Thyroid gland (tissue), 4 donors: ENCODE results near the gene MRPS23.

ENCODE experiments used
- POLR2A ChIP-seq, 2 donors: fragments of 450-650 bp; IDR thresholded peaks; one replicate each; pipeline ENCODE4 v1.6.1; 2017; ENCODE audit warnings: antibody characterized with exemption in 2 of 2, mild to moderate bottlenecking in 2 of 2, moderate library complexity in 1 of 2
- TF ChIP-seq, protein P1 (sequence below), 6 experiments: fragments of 200-600 bp in 3 of 6; fragments of 450-650 bp in 3 of 6; sonication (generic) in 3 of 6; IDR thresholded peaks; one replicate each; pipeline ENCODE4 v1.5.1; 2016 to 2019; ENCODE audit warnings: antibody characterized with exemption in 6 of 6, mild to moderate bottlenecking in 2 of 6, inconsistent platforms in 1 of 6, moderate library complexity in 1 of 6

DNA sequence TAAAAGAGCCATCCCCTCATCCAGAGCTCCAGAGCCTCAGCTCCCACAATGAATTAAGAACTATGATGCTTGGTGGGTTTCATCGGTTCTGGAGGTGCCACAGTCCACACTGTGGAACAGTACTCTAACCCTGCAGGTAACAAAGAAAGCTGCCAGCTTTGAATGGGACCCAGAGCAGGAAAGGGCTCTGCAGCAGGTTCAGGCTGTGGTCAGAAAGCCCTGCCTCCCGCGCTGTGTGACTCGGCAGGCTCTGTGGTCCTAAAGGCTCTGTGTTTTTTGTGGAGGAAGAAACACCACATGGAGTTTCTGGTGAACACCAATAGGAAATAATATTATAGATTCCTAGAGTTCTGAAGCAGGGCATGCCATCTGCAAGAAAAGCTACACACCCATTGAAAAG is 32.5 kb downstream of the MRPS23 start:
- TF ChIP-seq, protein P1, sequence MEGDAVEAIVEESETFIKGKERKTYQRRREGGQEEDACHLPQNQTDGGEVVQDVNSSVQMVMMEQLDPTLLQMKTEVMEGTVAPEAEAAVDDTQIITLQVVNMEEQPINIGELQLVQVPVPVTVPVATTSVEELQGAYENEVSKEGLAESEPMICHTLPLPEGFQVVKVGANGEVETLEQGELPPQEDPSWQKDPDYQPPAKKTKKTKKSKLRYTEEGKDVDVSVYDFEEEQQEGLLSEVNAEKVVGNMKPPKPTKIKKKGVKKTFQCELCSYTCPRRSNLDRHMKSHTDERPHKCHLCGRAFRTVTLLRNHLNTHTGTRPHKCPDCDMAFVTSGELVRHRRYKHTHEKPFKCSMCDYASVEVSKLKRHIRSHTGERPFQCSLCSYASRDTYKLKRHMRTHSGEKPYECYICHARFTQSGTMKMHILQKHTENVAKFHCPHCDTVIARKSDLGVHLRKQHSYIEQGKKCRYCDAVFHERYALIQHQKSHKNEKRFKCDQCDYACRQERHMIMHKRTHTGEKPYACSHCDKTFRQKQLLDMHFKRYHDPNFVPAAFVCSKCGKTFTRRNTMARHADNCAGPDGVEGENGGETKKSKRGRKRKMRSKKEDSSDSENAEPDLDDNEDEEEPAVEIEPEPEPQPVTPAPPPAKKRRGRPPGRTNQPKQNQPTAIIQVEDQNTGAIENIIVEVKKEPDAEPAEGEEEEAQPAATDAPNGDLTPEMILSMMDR (IDR thresholded peaks at IDR 0.05), result no peak
- no peak for TF ChIP-seq POLR2A (IDR thresholded peaks at IDR 0.05)
